Trophoblast cell (in vitro differentiated cells and primary cell): Measurements from ENCODE around the gene AP4B1.

Source experiments
- DNase-seq, 2 donors: peaks; one replicate each; pipeline ENCODE4 v3.0.0-alpha.2; 2016
- H2AFZ ChIP-seq: 2 replicates; pipeline ENCODE4 v1.6.1; 2013; ENCODE audit warnings: low read length, moderate library complexity, mild to moderate bottlenecking; ENCODE audit not compliant: insufficient read depth, poor library complexity
- H2AK5ac ChIP-seq: 2 replicates; pipeline ENCODE4 v1.6.1; 2013; ENCODE audit warnings: mild to moderate bottlenecking, low read length
- H2BK120ac ChIP-seq: 2 replicates; pipeline ENCODE4 v1.6.1; 2013; ENCODE audit warnings: low read length, mild to moderate bottlenecking, moderate library complexity; ENCODE audit not compliant: insufficient read depth, poor library complexity
- H2BK12ac ChIP-seq: 2 replicates; pipeline ENCODE4 v1.6.1; 2013; ENCODE audit warnings: mild to moderate bottlenecking, low read length, moderate library complexity
- H2BK5ac ChIP-seq: 2 replicates; pipeline ENCODE4 v1.6.1; 2013; ENCODE audit warnings: low read length, low read depth, moderate library complexity, mild to moderate bottlenecking; ENCODE audit not compliant: poor library complexity
- H3K14ac ChIP-seq: 2 replicates; pipeline ENCODE4 v1.6.1; 2013; ENCODE audit warnings: mild to moderate bottlenecking, low read length
- H3K18ac ChIP-seq: 2 replicates; pipeline ENCODE4 v1.6.1; 2013; ENCODE audit warnings: mild to moderate bottlenecking, low read length
- H3K23ac ChIP-seq: 2 replicates; pipeline ENCODE4 v1.6.1; 2013; ENCODE audit warnings: low read length
- H3K27ac ChIP-seq: 2 replicates; pipeline ENCODE4 v1.5.1; 2013; ENCODE audit warnings: low read depth, mild to moderate bottlenecking, inconsistent platforms, low read length, moderate library complexity
- H3K27me3 ChIP-seq: 2 replicates; pipeline ENCODE4 v1.6.1; 2013; ENCODE audit warnings: inconsistent platforms, mild to moderate bottlenecking, low read length, moderate library complexity; ENCODE audit not compliant: insufficient read depth
- H3K36me3 ChIP-seq, 2 experiments: 1 replicate in 1 of 2; 2 replicates in 1 of 2; pipeline ENCODE4 v1.6.1; 2013; ENCODE audit warnings: low read length in 2 of 2, mild to moderate bottlenecking in 2 of 2, moderate library complexity in 1 of 2; ENCODE audit not compliant: insufficient read depth in 2 of 2, control insufficient read depth in 1 of 2
- H3K4ac ChIP-seq: 2 replicates; pipeline ENCODE4 v1.6.1; 2013; ENCODE audit warnings: low read depth, mild to moderate bottlenecking, low read length, moderate library complexity
- H3K4me1 ChIP-seq, 2 experiments: 1 replicate in 1 of 2; 2 replicates in 1 of 2; pipeline ENCODE4 v1.6.1; 2013; ENCODE audit warnings: low read length in 2 of 2, mild to moderate bottlenecking in 2 of 2, moderate library complexity in 1 of 2; ENCODE audit not compliant: insufficient read depth in 2 of 2, control insufficient read depth in 1 of 2
- H3K4me2 ChIP-seq: 2 replicates; pipeline ENCODE4 v1.6.1; 2013; ENCODE audit warnings: inconsistent platforms, mild to moderate bottlenecking, low read length, moderate library complexity
- H3K4me3 ChIP-seq: 2 replicates; pipeline ENCODE4 v1.5.1; 2013; ENCODE audit warnings: mild to moderate bottlenecking, low read depth, low read length, inconsistent platforms
- H3K79me1 ChIP-seq: one replicate; pipeline ENCODE4 v1.6.1; 2013; ENCODE audit warnings: low read length
- H3K79me2 ChIP-seq: 2 replicates; pipeline ENCODE4 v1.6.1; 2013; ENCODE audit warnings: low read length, mild to moderate bottlenecking; ENCODE audit not compliant: control insufficient read depth, insufficient read depth, poor library complexity
- H3K9ac ChIP-seq: 2 replicates; pipeline ENCODE4 v1.6.1; 2013; ENCODE audit warnings: mild to moderate bottlenecking, low read length
- H3K9me3 ChIP-seq: 2 replicates; pipeline ENCODE4 v1.6.1; 2013; ENCODE audit warnings: low read depth, mild to moderate bottlenecking, control low read depth, inconsistent platforms, low read length; ENCODE audit not compliant: insufficient read depth
- H4K12ac ChIP-seq: 2 replicates; pipeline ENCODE4 v1.6.1; 2013; ENCODE audit warnings: low read depth, mild to moderate bottlenecking, low read length, moderate library complexity
- H4K8ac ChIP-seq: 2 replicates; pipeline ENCODE4 v1.6.1; 2013; ENCODE audit warnings: low read depth, mild to moderate bottlenecking, low read length, moderate library complexity
- H4K91ac ChIP-seq: one replicate; pipeline ENCODE4 v1.6.1; 2013; ENCODE audit warnings: low read depth, mild to moderate bottlenecking, low read length, moderate library complexity
- WGBS: extraction: QIAGEN DNeasy Blood & Tissue Kit; methylation state at CpG from one replicate; pipeline ENCODE4 v1.1.7; 2013; ENCODE audit warnings: missing lambda C conversion rate; ENCODE audit not compliant: insufficient read length, insufficient coverage; ENCODE audit errors: extremely low coverage; 5-methylcytosine and 5-hydroxymethylcytosine counted together

AP4B1 gene

GRCh38 chr1:113945329-113945728 lies 40.7 kb upstream of the AP4B1 start:
- Histone ChIP-seq H3K14ac (no peak overlapping the region), H3K9ac (no peak overlapping the region), H3K4me1 (no peaks in the 10 kb centered on the region), H3K36me3 (peaks cover 11 to 15% of the 10 kb centered on the region in 2 experiments), H2BK120ac (no peak overlapping the region), H2BK12ac (no peak overlapping the region), H3K4me2 (no peak overlapping the region), H2AK5ac (no peak overlapping the region), H3K9me3 (no peaks in the 10 kb centered on the region), H3K23ac (no peak overlapping the region), H3K79me1 (no peaks in the 10 kb centered on the region), H3K18ac (no peak overlapping the region), H4K8ac (no peak overlapping the region), H3K4ac (no peak overlapping the region), H3K27me3 (no peaks in the 10 kb centered on the region), H4K91ac (no peak overlapping the region), H2AFZ (no peak overlapping the region), H2BK5ac (no peak overlapping the region), H4K12ac (no peak overlapping the region), H3K4me3 (no peak overlapping the region), H3K27ac (no peak overlapping the region), H3K79me2 (no peaks in the 10 kb centered on the region)
- no peak for DNase-seq
- no CpG with 5 or more reads among the region's 1 CpG for WGBS

DNA sequence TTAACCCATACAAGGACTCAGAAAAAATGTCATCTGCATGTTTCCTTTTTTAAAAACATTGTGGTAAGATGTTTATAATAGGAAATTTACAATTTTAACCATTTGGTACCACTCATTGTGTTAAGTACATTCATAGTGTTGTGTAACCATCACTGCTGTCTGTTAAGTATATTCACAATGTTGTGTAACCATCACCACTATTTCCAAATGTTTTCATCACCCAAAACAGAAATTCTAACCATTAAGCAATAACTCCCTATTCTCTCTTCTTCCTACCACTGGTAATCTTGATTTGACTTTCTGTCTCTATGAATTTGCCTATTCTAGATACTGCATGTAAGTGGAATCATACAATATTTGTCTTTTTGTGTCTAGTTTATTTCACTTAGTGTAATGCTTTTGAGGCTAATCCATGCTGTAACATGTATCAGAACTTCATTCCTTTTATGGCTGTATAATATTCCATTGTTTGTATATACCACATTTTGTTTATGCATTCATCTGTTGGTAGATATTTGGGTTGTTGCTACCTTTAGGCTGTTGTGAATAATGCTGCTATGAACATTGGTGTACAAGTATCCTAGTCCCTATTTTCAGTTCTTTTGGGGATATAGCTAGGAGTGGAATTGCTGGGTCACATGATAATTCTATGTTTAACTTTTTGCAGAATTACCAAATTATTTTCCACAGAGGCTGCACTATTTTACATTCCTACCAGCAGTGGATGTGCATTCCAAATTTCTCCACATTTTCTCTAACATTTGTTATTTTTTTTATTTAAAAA lies 38.6 kb upstream of the AP4B1 start:
- no peak for DNase-seq
- H4K8ac ChIP-seq, result no peak overlapping the region
- no peak overlapping the region for H3K18ac ChIP-seq
- H3K14ac ChIP-seq, result no peak overlapping the region
- H2AK5ac ChIP-seq, result no peak overlapping the region
- H3K79me1 ChIP-seq, result no peaks in the 10 kb centered on the region
- H2AFZ ChIP-seq, result no peak overlapping the region
- no peak overlapping the region for H3K4ac ChIP-seq
- H3K9ac ChIP-seq, result no peak overlapping the region
- H3K36me3 ChIP-seq, result peaks cover 12 to 16% of the 10 kb centered on the region in 2 experiments
- no peak overlapping the region for H2BK5ac ChIP-seq
- no peak overlapping the region for H3K4me2 ChIP-seq
- H4K12ac ChIP-seq, result no peak overlapping the region
- H3K27me3 ChIP-seq, result no peaks in the 10 kb centered on the region
- no peak overlapping the region for H3K4me3 ChIP-seq
- no peak overlapping the region for H2BK120ac ChIP-seq
- H3K9me3 ChIP-seq, result no peaks in the 10 kb centered on the region
- H2BK12ac ChIP-seq, result no peak overlapping the region
- H3K23ac ChIP-seq, result no peak overlapping the region
- no peak overlapping the region for H4K91ac ChIP-seq
- H3K27ac ChIP-seq, result no peak overlapping the region
- no peaks in the 10 kb centered on the region for H3K4me1 ChIP-seq
- no peaks in the 10 kb centered on the region for H3K79me2 ChIP-seq

DNA sequence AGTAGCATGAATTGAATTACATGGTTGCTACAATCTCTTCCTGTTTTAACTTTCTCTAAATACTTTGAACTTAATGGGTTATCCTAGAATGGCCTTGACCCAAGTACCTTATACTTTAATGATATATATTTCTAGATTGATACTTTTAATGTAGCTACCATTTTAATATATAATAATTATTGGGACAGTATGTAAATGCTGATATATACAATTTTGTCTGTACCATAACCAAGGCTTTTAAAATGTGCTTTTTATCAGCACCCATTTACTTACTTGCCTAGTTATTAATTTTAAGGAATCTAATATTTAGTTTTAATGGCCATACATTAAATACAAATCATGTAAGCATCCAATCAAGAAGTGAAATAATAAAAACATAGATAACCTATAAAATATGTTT lies 37.9 kb upstream of the AP4B1 start:
- no peak overlapping the region for H2BK12ac ChIP-seq
- no peak overlapping the region for H3K9ac ChIP-seq
- no peak overlapping the region for H3K4me2 ChIP-seq
- H3K9me3 ChIP-seq, result no peaks in the 10 kb centered on the region
- H2AK5ac ChIP-seq, result no peak overlapping the region
- H4K8ac ChIP-seq, result no peak overlapping the region
- no peak overlapping the region for H3K14ac ChIP-seq
- H3K79me1 ChIP-seq, result no peaks in the 10 kb centered on the region
- no peak overlapping the region for H2BK120ac ChIP-seq
- no peak overlapping the region for H3K4me3 ChIP-seq
- H4K91ac ChIP-seq, result no peak overlapping the region
- no peaks in the 10 kb centered on the region for H3K27me3 ChIP-seq
- H4K12ac ChIP-seq, result no peak overlapping the region
- H3K4me1 ChIP-seq, result peaks cover 0 to 1% of the 10 kb centered on the region in 2 experiments
- no peak overlapping the region for H2AFZ ChIP-seq
- H3K4ac ChIP-seq, result no peak overlapping the region
- H3K27ac ChIP-seq, result no peak overlapping the region
- H3K79me2 ChIP-seq, result peaks cover 2% of the 10 kb centered on the region
- H3K23ac ChIP-seq, result no peak overlapping the region
- H2BK5ac ChIP-seq, result no peak overlapping the region
- no peak overlapping the region for H3K18ac ChIP-seq
- peaks cover 12 to 16% of the 10 kb centered on the region in 2 experiments for H3K36me3 ChIP-seq
- no peak for DNase-seq

DNA sequence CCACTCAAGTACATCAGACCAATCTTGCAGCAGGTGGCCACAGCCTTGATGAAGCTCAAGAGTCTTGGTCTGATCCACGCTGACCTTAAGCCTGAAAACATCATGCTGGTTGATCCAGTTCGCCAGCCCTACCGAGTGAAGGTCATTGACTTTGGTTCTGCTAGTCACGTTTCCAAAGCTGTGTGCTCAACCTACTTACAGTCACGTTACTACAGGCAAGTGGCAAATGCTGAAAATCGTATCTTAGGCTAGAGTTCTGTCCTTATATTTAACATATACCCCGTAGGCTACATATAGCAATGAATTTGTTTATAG lies 36.6 kb upstream of the AP4B1 start:
- no CpG with 5 or more reads among the region's 7 CpGs for WGBS

More for the DNA sequence above, 36.6 kb upstream of the AP4B1 start:
- Histone ChIP-seq H3K23ac (no peak overlapping the region), H2AFZ (no peak overlapping the region), H3K79me2 (peaks cover 3% of the 10 kb centered on the region), H3K18ac (no peak overlapping the region), H3K14ac (no peak overlapping the region), H4K12ac (no peak overlapping the region), H3K9me3 (no peaks in the 10 kb centered on the region), H3K4me2 (no peak overlapping the region), H3K4ac (no peak overlapping the region), H3K4me1 (peaks cover 0 to 2% of the 10 kb centered on the region in 2 experiments), H2AK5ac (no peak overlapping the region), H3K79me1 (no peaks in the 10 kb centered on the region), H3K4me3 (no peak overlapping the region), H2BK5ac (no peak overlapping the region), H2BK120ac (no peak overlapping the region), H3K36me3 (peaks cover 12 to 16% of the 10 kb centered on the region in 2 experiments), H2BK12ac (no peak overlapping the region), H3K27ac (no peak overlapping the region), H4K91ac (no peak overlapping the region), H3K27me3 (no peaks in the 10 kb centered on the region), H4K8ac (no peak overlapping the region), H3K9ac (no peak overlapping the region)
- DNase-seq, result no peak
